HEK293 (cell line): ENCODE measurements around the gene GPR119.

Source experiments
- GFI1B ChIP-seq: fragments of 450-650 bp; formaldehyde crosslinking; IDR thresholded peaks from 2 replicates; pipeline ENCODE4 v1.5.1; 2016; ENCODE audit warnings: missing biosample characterization, missing genetic modification characterization
- GLIS1 ChIP-seq: fragments of 450-650 bp; formaldehyde crosslinking; IDR thresholded peaks from 2 replicates; pipeline ENCODE4 v1.5.1; 2016; ENCODE audit warnings: missing biosample characterization, missing genetic modification characterization
- KLF16 ChIP-seq: fragments of 450-650 bp; formaldehyde crosslinking; IDR thresholded peaks from 2 replicates; pipeline ENCODE4 v1.5.1; 2017; ENCODE audit warnings: missing biosample characterization, missing genetic modification characterization
- OVOL3 ChIP-seq: fragments of 450-650 bp; formaldehyde crosslinking; IDR thresholded peaks from 2 replicates; pipeline ENCODE4 v1.5.1; 2016; ENCODE audit warnings: missing biosample characterization, missing genetic modification characterization
- RBAK ChIP-seq: fragments of 450-650 bp; formaldehyde crosslinking; IDR thresholded peaks from 2 replicates; pipeline ENCODE4 v1.5.1; 2016; ENCODE audit warnings: missing biosample characterization, missing genetic modification characterization
- SP3 ChIP-seq: fragments of 450-650 bp; formaldehyde crosslinking; IDR thresholded peaks from 2 replicates; pipeline ENCODE4 v1.5.1; 2016; ENCODE audit warnings: missing biosample characterization, missing genetic modification characterization
- TRIM28 ChIP-seq: IDR thresholded peaks from 2 replicates; pipeline ENCODE4 v1.6.1; 2011; ENCODE audit warnings: low read length, control low read depth, borderline replicate concordance
- ZBTB17 ChIP-seq: fragments of 450-650 bp; formaldehyde crosslinking; IDR thresholded peaks from 2 replicates; pipeline ENCODE4 v1.5.1; 2016; ENCODE audit warnings: missing biosample characterization, missing genetic modification characterization
- ZFP3 ChIP-seq: fragments of 450-650 bp; formaldehyde crosslinking; IDR thresholded peaks from 2 replicates; pipeline ENCODE4 v1.5.1; 2016; ENCODE audit warnings: low read depth, missing biosample characterization, missing genetic modification characterization
- ZNF112 ChIP-seq: fragments of 450-650 bp; formaldehyde crosslinking; IDR thresholded peaks from 2 replicates; pipeline ENCODE4 v1.5.0; 2017; ENCODE audit warnings: missing biosample characterization, missing genetic modification characterization
- ZNF138 ChIP-seq: fragments of 450-650 bp; formaldehyde crosslinking; IDR thresholded peaks from 2 replicates; pipeline ENCODE4 v1.5.1; 2016; ENCODE audit warnings: missing biosample characterization, missing genetic modification characterization, borderline replicate concordance
- ZNF335 ChIP-seq: fragments of 450-650 bp; formaldehyde crosslinking; conservative IDR thresholded peaks from 2 replicates; pipeline ENCODE4 v1.5.1; 2016; ENCODE audit warnings: missing biosample characterization, missing genetic modification characterization
- ZNF350 ChIP-seq: fragments of 450-650 bp; formaldehyde crosslinking; IDR thresholded peaks from 2 replicates; pipeline ENCODE4 v1.5.0; 2017; ENCODE audit warnings: missing biosample characterization, mild to moderate bottlenecking, missing genetic modification characterization
- ZNF433 ChIP-seq: fragments of 450-650 bp; formaldehyde crosslinking; IDR thresholded peaks from 2 replicates; pipeline ENCODE4 v1.5.1; 2016; ENCODE audit warnings: missing biosample characterization, missing genetic modification characterization, low read depth
- ZNF510 ChIP-seq: fragments of 450-650 bp; formaldehyde crosslinking; IDR thresholded peaks from 2 replicates; pipeline ENCODE4 v1.5.1; 2018; ENCODE audit warnings: mild to moderate bottlenecking, missing genetic modification characterization, missing biosample characterization; ENCODE audit not compliant: insufficient replicate concordance
- ZNF585B ChIP-seq: fragments of 450-650 bp; formaldehyde crosslinking; IDR thresholded peaks from 2 replicates; pipeline ENCODE4 v1.5.1; 2016; ENCODE audit warnings: missing biosample characterization, missing genetic modification characterization
- ZNF600 ChIP-seq: fragments of 450-650 bp; formaldehyde crosslinking; IDR thresholded peaks from 2 replicates; pipeline ENCODE4 v1.5.1; 2016; ENCODE audit warnings: missing biosample characterization, missing genetic modification characterization
- ZNF621 ChIP-seq: fragments of 450-650 bp; formaldehyde crosslinking; IDR thresholded peaks from 2 replicates; pipeline ENCODE4 v1.5.1; 2017; ENCODE audit warnings: missing biosample characterization, missing genetic modification characterization
- ZNF624 ChIP-seq: fragments of 450-650 bp; formaldehyde crosslinking; IDR thresholded peaks from 2 replicates; pipeline ENCODE4 v1.5.1; 2017; ENCODE audit warnings: missing biosample characterization, missing genetic modification characterization
- ZNF629 ChIP-seq: fragments of 450-650 bp; formaldehyde crosslinking; IDR thresholded peaks from 2 replicates; pipeline ENCODE4 v1.5.1; 2017; ENCODE audit warnings: missing biosample characterization, missing genetic modification characterization
- ZNF707 ChIP-seq: fragments of 450-650 bp; formaldehyde crosslinking; IDR thresholded peaks from 2 replicates; pipeline ENCODE4 v1.5.1; 2016; ENCODE audit warnings: missing biosample characterization, missing genetic modification characterization
- ZNF843 ChIP-seq: fragments of 450-650 bp; formaldehyde crosslinking; IDR thresholded peaks from 2 replicates; pipeline ENCODE4 v1.5.1; 2016; ENCODE audit warnings: missing biosample characterization, missing genetic modification characterization
- TF ChIP-seq, protein P1 (sequence below): fragments of 450-650 bp; formaldehyde crosslinking; conservative IDR thresholded peaks from 2 replicates; pipeline ENCODE4 v1.5.1; 2016; ENCODE audit warnings: low read depth, missing biosample characterization, missing genetic modification characterization
- TF ChIP-seq, protein P2 (sequence below): fragments of 450-650 bp; formaldehyde crosslinking; IDR thresholded peaks from 2 replicates; pipeline ENCODE4 v1.5.1; 2016; ENCODE audit warnings: missing biosample characterization, missing genetic modification characterization
- TF ChIP-seq, protein P3 (sequence below): fragments of 450-650 bp; formaldehyde crosslinking; IDR thresholded peaks from 2 replicates; pipeline ENCODE4 v1.5.1; 2017; ENCODE audit warnings: missing biosample characterization, mild to moderate bottlenecking, missing genetic modification characterization, moderate library complexity
- TF ChIP-seq, protein P4 (sequence below): fragments of 450-650 bp; formaldehyde crosslinking; IDR thresholded peaks from 2 replicates; pipeline ENCODE4 v1.5.1; 2016; ENCODE audit warnings: missing biosample characterization, missing genetic modification characterization
- TF ChIP-seq, protein P5 (sequence below): fragments of 450-650 bp; formaldehyde crosslinking; IDR thresholded peaks from 2 replicates; pipeline ENCODE4 v1.5.1; 2016; ENCODE audit warnings: missing biosample characterization, missing genetic modification characterization

The GPR119 gene

DNA sequence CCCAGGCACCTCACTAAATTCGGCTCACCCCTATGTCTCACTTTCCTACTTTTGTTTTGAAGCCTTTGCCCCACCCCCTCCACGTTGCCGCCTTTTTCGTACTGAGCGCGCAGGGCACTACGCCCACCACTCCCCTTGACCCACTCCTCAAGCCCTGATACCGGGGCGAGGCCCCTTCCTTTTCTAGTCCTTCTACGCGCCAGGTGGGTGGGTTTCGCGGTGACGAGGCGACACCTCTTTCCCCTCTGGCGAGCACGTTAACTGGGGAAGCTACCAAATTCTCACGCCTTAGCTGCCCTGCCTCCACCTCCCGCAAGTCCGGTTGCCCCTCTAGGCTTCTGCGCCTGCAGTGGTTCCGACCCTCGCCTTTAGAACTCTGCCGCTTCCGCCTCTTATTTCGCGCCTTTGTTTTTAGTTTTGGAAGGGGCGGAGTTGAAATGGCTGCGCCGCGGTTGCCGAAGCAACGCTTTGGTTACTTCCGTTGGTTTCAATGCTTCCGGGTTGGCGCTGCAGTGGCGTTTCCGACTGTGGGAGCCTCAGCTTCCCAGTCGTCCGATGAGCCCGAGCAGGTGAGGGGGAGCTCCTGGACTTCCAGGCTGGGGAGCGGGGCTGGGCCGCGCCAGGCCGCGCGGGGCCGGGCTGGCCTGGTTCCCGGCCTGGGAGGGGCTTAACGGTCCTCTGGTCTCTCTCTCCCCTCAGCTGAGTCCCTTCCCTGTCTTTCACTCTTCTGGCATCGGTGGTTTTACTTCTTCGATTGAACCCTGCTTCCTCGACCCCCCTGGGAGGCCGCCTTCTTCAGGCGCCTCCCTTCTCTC lies 45.9 kb downstream of the GPR119 start, which contains the start of gene SLC25A14 (continued):
- no peak for TF ChIP-seq ZNF585B
- TF ChIP-seq ZNF350 (tag by site-specific recombination): no peak
- TF ChIP-seq ZNF335 (tag by site-specific recombination): peak; percentile 90
- TF ChIP-seq, protein P1, sequence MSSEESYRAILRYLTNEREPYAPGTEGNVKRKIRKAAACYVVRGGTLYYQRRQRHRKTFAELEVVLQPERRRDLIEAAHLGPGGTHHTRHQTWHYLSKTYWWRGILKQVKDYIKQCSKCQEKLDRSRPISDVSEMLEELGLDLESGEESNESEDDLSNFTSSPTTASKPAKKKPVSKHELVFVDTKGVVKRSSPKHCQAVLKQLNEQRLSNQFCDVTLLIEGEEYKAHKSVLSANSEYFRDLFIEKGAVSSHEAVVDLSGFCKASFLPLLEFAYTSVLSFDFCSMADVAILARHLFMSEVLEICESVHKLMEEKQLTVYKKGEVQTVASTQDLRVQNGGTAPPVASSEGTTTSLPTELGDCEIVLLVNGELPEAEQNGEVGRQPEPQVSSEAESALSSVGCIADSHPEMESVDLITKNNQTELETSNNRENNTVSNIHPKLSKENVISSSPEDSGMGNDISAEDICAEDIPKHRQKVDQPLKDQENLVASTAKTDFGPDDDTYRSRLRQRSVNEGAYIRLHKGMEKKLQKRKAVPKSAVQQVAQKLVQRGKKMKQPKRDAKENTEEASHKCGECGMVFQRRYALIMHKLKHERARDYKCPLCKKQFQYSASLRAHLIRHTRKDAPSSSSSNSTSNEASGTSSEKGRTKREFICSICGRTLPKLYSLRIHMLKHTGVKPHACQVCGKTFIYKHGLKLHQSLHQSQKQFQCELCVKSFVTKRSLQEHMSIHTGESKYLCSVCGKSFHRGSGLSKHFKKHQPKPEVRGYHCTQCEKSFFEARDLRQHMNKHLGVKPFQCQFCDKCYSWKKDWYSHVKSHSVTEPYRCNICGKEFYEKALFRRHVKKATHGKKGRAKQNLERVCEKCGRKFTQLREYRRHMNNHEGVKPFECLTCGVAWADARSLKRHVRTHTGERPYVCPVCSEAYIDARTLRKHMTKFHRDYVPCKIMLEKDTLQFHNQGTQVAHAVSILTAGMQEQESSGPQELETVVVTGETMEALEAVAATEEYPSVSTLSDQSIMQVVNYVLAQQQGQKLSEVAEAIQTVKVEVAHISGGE (tag by site-specific recombination): peak; percentile 94
- TF ChIP-seq OVOL3: no peak
- TF ChIP-seq TRIM28: no peak
- 0 out of 2 replicates have a peak, but pooled peaks have one; percentile 16 for TF ChIP-seq ZNF138 (tag by site-specific recombination)
- TF ChIP-seq ZNF112 (tag by site-specific recombination): no peak
- no peak for TF ChIP-seq GFI1B (tag by site-specific recombination)
- TF ChIP-seq ZNF600 (tag by site-specific recombination): peak; percentile 31; the same call in 1 of the 2 replicates
- no peak for TF ChIP-seq ZFP3
- TF ChIP-seq ZNF624: no peak
- no peak for TF ChIP-seq ZNF510
- TF ChIP-seq GLIS1 (tag by site-specific recombination): peak; percentile 52
- peak; percentile 41; the same call in 1 of the 2 replicates for TF ChIP-seq KLF16 (tag by site-specific recombination)
- TF ChIP-seq, protein P2, sequence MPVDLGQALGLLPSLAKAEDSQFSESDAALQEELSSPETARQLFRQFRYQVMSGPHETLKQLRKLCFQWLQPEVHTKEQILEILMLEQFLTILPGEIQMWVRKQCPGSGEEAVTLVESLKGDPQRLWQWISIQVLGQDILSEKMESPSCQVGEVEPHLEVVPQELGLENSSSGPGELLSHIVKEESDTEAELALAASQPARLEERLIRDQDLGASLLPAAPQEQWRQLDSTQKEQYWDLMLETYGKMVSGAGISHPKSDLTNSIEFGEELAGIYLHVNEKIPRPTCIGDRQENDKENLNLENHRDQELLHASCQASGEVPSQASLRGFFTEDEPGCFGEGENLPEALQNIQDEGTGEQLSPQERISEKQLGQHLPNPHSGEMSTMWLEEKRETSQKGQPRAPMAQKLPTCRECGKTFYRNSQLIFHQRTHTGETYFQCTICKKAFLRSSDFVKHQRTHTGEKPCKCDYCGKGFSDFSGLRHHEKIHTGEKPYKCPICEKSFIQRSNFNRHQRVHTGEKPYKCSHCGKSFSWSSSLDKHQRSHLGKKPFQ: no peak
- TF ChIP-seq, protein P3, sequence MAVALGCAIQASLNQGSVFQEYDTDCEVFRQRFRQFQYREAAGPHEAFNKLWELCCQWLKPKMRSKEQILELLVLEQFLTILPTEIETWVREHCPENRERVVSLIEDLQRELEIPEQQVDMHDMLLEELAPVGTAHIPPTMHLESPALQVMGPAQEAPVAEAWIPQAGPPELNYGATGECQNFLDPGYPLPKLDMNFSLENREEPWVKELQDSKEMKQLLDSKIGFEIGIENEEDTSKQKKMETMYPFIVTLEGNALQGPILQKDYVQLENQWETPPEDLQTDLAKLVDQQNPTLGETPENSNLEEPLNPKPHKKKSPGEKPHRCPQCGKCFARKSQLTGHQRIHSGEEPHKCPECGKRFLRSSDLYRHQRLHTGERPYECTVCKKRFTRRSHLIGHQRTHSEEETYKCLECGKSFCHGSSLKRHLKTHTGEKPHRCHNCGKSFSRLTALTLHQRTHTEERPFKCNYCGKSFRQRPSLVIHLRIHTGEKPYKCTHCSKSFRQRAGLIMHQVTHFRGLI: no peak
- peak; percentile 74; the same call in 1 of the 2 replicates for TF ChIP-seq ZBTB17 (tag by site-specific recombination)
- TF ChIP-seq RBAK (tag by site-specific recombination): no peak
- TF ChIP-seq ZNF629 (tag by site-specific recombination): 0 out of 2 replicates have a peak, but pooled peaks have one; percentile 40
- TF ChIP-seq, protein P4, sequence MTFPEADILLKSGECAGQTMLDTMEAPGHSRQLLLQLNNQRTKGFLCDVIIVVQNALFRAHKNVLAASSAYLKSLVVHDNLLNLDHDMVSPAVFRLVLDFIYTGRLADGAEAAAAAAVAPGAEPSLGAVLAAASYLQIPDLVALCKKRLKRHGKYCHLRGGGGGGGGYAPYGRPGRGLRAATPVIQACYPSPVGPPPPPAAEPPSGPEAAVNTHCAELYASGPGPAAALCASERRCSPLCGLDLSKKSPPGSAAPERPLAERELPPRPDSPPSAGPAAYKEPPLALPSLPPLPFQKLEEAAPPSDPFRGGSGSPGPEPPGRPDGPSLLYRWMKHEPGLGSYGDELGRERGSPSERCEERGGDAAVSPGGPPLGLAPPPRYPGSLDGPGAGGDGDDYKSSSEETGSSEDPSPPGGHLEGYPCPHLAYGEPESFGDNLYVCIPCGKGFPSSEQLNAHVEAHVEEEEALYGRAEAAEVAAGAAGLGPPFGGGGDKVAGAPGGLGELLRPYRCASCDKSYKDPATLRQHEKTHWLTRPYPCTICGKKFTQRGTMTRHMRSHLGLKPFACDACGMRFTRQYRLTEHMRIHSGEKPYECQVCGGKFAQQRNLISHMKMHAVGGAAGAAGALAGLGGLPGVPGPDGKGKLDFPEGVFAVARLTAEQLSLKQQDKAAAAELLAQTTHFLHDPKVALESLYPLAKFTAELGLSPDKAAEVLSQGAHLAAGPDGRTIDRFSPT (tag by site-specific recombination): no peak
- TF ChIP-seq, protein P5, sequence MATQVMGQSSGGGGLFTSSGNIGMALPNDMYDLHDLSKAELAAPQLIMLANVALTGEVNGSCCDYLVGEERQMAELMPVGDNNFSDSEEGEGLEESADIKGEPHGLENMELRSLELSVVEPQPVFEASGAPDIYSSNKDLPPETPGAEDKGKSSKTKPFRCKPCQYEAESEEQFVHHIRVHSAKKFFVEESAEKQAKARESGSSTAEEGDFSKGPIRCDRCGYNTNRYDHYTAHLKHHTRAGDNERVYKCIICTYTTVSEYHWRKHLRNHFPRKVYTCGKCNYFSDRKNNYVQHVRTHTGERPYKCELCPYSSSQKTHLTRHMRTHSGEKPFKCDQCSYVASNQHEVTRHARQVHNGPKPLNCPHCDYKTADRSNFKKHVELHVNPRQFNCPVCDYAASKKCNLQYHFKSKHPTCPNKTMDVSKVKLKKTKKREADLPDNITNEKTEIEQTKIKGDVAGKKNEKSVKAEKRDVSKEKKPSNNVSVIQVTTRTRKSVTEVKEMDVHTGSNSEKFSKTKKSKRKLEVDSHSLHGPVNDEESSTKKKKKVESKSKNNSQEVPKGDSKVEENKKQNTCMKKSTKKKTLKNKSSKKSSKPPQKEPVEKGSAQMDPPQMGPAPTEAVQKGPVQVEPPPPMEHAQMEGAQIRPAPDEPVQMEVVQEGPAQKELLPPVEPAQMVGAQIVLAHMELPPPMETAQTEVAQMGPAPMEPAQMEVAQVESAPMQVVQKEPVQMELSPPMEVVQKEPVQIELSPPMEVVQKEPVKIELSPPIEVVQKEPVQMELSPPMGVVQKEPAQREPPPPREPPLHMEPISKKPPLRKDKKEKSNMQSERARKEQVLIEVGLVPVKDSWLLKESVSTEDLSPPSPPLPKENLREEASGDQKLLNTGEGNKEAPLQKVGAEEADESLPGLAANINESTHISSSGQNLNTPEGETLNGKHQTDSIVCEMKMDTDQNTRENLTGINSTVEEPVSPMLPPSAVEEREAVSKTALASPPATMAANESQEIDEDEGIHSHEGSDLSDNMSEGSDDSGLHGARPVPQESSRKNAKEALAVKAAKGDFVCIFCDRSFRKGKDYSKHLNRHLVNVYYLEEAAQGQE (tag by site-specific recombination): no peak
- peak; percentile 62; the same call in 1 of the 2 replicates for TF ChIP-seq SP3 (tag by site-specific recombination)
- no peak for TF ChIP-seq ZNF843 (tag by site-specific recombination)
- TF ChIP-seq ZNF433 (tag by site-specific recombination): no peak
- TF ChIP-seq ZNF707 (tag by site-specific recombination): no peak
- no peak for TF ChIP-seq ZNF621 (tag by site-specific recombination)
